BJ (cell line): ENCODE results near the gene PLCH2. TPM values are rescaled to one million over a fixed set of nuclear protein-coding genes. Genes with fewer than 3 reads are reported as not detected.

ENCODE experiments used
- CTCF ChIA-PET: fragments of 350-600 bp; formaldehyde crosslinking; extraction: SDS; loops from one replicate; lab custom pipeline; 2021; ENCODE audit warnings: antibody characterized with exemption, inconsistent platforms; lab: Yijun Ruan, JAX
- POLR2A ChIA-PET: fragments of 300-600 bp; sonication (Branson Sonifier 250); formaldehyde crosslinking; extraction: SDS; loops from one replicate; lab custom pipeline; 2021; ENCODE audit warnings: antibody characterized with exemption; lab: Charles Lee
- DNase-seq: peaks from one replicate; pipeline ENCODE4 v3.0.0-alpha.2; 2011; ENCODE audit warnings: low read depth
- H3K27me3 ChIP-seq: 2 replicates; pipeline ENCODE4 v1.6.0; 2011; ENCODE audit warnings: low read length; ENCODE audit not compliant: control insufficient read depth, insufficient read depth
- H3K36me3 ChIP-seq: 2 replicates; pipeline ENCODE4 v1.5.1; 2011; ENCODE audit warnings: low read length; ENCODE audit not compliant: control insufficient read depth, insufficient read depth
- H3K4me3 ChIP-seq: 2 replicates; pipeline ENCODE4 v1.5.1; 2011; ENCODE audit warnings: low read depth, mild to moderate bottlenecking, control low read depth, low read length
- CTCF ChIP-seq: IDR thresholded peaks from 2 replicates; pipeline ENCODE4 v1.5.1; 2011; ENCODE audit warnings: low read depth, mild to moderate bottlenecking, control low read depth, inconsistent platforms, low read length, moderate library complexity; ENCODE audit not compliant: insufficient read depth
- polyA plus RNA-seq: library from polyadenylated mRNA; depleted of rRNA; stranded (reverse); fragments of >200 nt; gene quantifications from 2 replicates; pipeline ENCODE4 v1.2.3, GENCODE V29; 2011

PLCH2 gene
- polyA plus RNA-seq, 1 experiment = 0.06 TPM

GRCh38 chr1:2499986-2500596, 24.0 kb downstream of the PLCH2 start:
- DNase-seq = no peak
- TF ChIP-seq CTCF = no peak
- H3K27me3 ChIP-seq = peaks cover 10% of the 10 kb centered on the region
- H3K36me3 ChIP-seq = no peaks in the 10 kb centered on the region
- H3K4me3 ChIP-seq = no peak overlapping the region
- POLR2A ChIA-PET = no interaction called here
- CTCF ChIA-PET = no interaction called here

- no peaks in the 10 kb centered on the region for H3K36me3 ChIP-seq
- ChIA-PET CTCF (interaction anchor here (0.6 kb wide), 1 partner anchor 49 kb away, joined by 4 read pairs; no protein-coding TSS in a partner anchor), POLR2A (no interaction called here)
- H3K4me3 ChIP-seq = no peak overlapping the region
- TF ChIP-seq CTCF = no peak
- peaks cover 10% of the 10 kb centered on the region for H3K27me3 ChIP-seq
- DNase-seq = no peak
These were observed 25.1 kb downstream of the PLCH2 start for GRCh38 chr1:2501041-2501819.

- ChIA-PET POLR2A (no interaction called here), CTCF (no interaction called here)
- no peak for DNase-seq
- Histone ChIP-seq H3K27me3 (peaks cover 10% of the 10 kb centered on the region), H3K36me3 (no peaks in the 10 kb centered on the region), H3K4me3 (no peak overlapping the region)
- no peak for TF ChIP-seq CTCF
These were observed 25.7 kb downstream of the PLCH2 start for GRCh38 chr1:2501820-2502119.

GRCh38 chr1:2502210-2502609, 26.1 kb downstream of the PLCH2 start:
- no peak for DNase-seq
- H3K36me3 ChIP-seq = peaks cover under 1% of the 10 kb centered on the region
- H3K4me3 ChIP-seq = no peak overlapping the region
- peaks cover 10% of the 10 kb centered on the region for H3K27me3 ChIP-seq
- ChIA-PET CTCF (no interaction called here), POLR2A (no interaction called here)
- TF ChIP-seq CTCF = no peak

GRCh38 chr1:2502661-2503553, 26.8 kb downstream of the PLCH2 start:
- ChIA-PET CTCF (interaction anchor here (0.7 kb wide), 1 partner anchor 594 kb away, joined by 3 read pairs; no protein-coding TSS in a partner anchor), POLR2A (no interaction called here)
- peaks cover 10% of the 10 kb centered on the region for H3K27me3 ChIP-seq
- TF ChIP-seq CTCF = no peak
- no peak for DNase-seq
- H3K4me3 ChIP-seq = no peak overlapping the region
- H3K36me3 ChIP-seq = peaks cover 1% of the 10 kb centered on the region
